Measurements from ENCODE around the gene PHYKPL. TPM values are rescaled to one million over a fixed set of nuclear protein-coding genes. Genes with fewer than 3 reads are reported as not detected.

PHYKPL gene
- total and polyA plus RNA-seq, 2 of the 13 experiments (the other 11 are each of a cell fraction or from before 2014, with no cell fraction given) = 18.0 to 78.6 TPM

GRCh38 chr5:178271726-178272479, 39.3 kb upstream of the PHYKPL start:
- 33% methylated on average over 12 of the region's 24 CpGs for WGBS (ENCODE audit: low lambda C conversion rate)
- TF ChIP-seq CENPX (CRISPR knock-in tag; IDR thresholded peaks at IDR 0.05) (no peak), DNMT3B (CRISPR knock-in tag; conservative IDR thresholded peaks at IDR 0.05) (no peak), NFATC3 (CRISPR knock-in tag; IDR thresholded peaks at IDR 0.05) (no peak), ZNF362 (CRISPR knock-in tag; IDR thresholded peaks at IDR 0.05; ENCODE audit: borderline replicate concordance) (no peak), ZSCAN25 (CRISPR knock-in tag; IDR thresholded peaks at IDR 0.05) (no peak), ARID2 (CRISPR knock-in tag; IDR thresholded peaks at IDR 0.05; ENCODE audit: borderline replicate concordance) (no peak), EZH2 (conservative IDR thresholded peaks at IDR 0.05; ENCODE audit: low read depth, low read length) (no peak), ZNF484 (CRISPR knock-in tag; IDR thresholded peaks at IDR 0.05; ENCODE audit: borderline replicate concordance, low read depth) (no peak), TAF1 (CRISPR knock-in tag; IDR thresholded peaks at IDR 0.05) (no peak), ZBTB3 (CRISPR knock-in tag; IDR thresholded peaks at IDR 0.05; ENCODE audit: borderline replicate concordance, low read depth) (no peak), SAP130 (CRISPR knock-in tag; IDR thresholded peaks at IDR 0.05; ENCODE audit: low read depth) (no peak)
- TF ChIP-seq, protein P1, sequence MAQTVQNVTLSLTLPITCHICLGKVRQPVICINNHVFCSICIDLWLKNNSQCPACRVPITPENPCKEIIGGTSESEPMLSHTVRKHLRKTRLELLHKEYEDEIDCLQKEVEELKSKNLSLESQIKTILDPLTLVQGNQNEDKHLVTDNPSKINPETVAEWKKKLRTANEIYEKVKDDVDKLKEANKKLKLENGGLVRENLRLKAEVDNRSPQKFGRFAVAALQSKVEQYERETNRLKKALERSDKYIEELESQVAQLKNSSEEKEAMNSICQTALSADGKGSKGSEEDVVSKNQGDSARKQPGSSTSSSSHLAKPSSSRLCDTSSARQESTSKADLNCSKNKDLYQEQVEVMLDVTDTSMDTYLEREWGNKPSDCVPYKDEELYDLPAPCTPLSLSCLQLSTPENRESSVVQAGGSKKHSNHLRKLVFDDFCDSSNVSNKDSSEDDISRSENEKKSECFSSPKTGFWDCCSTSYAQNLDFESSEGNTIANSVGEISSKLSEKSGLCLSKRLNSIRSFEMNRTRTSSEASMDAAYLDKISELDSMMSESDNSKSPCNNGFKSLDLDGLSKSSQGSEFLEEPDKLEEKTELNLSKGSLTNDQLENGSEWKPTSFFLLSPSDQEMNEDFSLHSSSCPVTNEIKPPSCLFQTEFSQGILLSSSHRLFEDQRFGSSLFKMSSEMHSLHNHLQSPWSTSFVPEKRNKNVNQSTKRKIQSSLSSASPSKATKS (CRISPR knock-in tag; IDR thresholded peaks at IDR 0.05) = no peak
- TF ChIP-seq, protein P2, sequence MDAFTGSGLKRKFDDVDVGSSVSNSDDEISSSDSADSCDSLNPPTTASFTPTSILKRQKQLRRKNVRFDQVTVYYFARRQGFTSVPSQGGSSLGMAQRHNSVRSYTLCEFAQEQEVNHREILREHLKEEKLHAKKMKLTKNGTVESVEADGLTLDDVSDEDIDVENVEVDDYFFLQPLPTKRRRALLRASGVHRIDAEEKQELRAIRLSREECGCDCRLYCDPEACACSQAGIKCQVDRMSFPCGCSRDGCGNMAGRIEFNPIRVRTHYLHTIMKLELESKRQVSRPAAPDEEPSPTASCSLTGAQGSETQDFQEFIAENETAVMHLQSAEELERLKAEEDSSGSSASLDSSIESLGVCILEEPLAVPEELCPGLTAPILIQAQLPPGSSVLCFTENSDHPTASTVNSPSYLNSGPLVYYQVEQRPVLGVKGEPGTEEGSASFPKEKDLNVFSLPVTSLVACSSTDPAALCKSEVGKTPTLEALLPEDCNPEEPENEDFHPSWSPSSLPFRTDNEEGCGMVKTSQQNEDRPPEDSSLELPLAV (CRISPR knock-in tag; conservative IDR thresholded peaks at IDR 0.05; ENCODE audit: low read depth) = no peak
- POLR2A ChIA-PET = no interaction called here
- no peak for ATAC-seq
- Histone ChIP-seq H2AFZ (ENCODE audit: low read length) (no peak overlapping the region), H3K4me1 (ENCODE audit: insufficient read depth, low read length) (no peaks in the 10 kb centered on the region), H3K9ac (ENCODE audit: insufficient read depth, low read depth, low read length) (no peak overlapping the region), H3K36me3 (replicated peaks in 1 of 2; ENCODE audit: control insufficient read depth in 1 of 2, insufficient read depth in 2 of 2, low read length in 2 of 2) (no peaks in the 10 kb centered on the region), H3K27ac (ENCODE audit: extremely low read length, insufficient read depth, low read length) (no peak overlapping the region), H3K4me3 (replicated peaks in 1 of 3; ENCODE audit: insufficient read depth in 1 of 3, low read depth in 2 of 3, low read length in 3 of 3) (no peak overlapping the region), H3K4me2 (ENCODE audit: low read depth, low read length) (no peak overlapping the region), H3K79me2 (ENCODE audit: insufficient read depth, low read length) (no peaks in the 10 kb centered on the region), H4K20me1 (ENCODE audit: insufficient read depth, low read length) (no peaks in the 10 kb centered on the region), H3K27me3 (ENCODE audit: control insufficient read depth in 1 of 2, insufficient read depth in 2 of 2, low read length in 2 of 2) (peaks cover 3 to 45% of the 10 kb centered on the region in 2 experiments; a peak in 3 of 5 replicates), H3K9me3 (ENCODE audit: low read length) (peaks cover 12% of the 10 kb centered on the region)
- intact Hi-C loops (cut with micrococcal nuclease; ENCODE audit: unreplicated experiment) (no loop called here), in situ Hi-C loops (cut with HindIII; ENCODE audit: extremely low pct_ligation_motif_present, low pct_unique_long_range_greater_than_20kb) (no loop called here)
- BruUV-seq (replicated peaks) = no TSS peak
- no peak for FAIRE-seq
- CTCF ChIA-PET (ENCODE audit: low intra/inter-chr PET ratio, low total read pairs) = no interaction called here
- DNase-seq (ENCODE audit: low spot score) = no peak
